T-helper 22 cell (primary cell): Measurements from ENCODE around the gene PLCB1.

Experiments used
- DNase-seq: peaks from one replicate; pipeline ENCODE4 v3.0.0-alpha.2; 2020; ENCODE audit warnings: low read depth

PLCB1 gene

DNA sequence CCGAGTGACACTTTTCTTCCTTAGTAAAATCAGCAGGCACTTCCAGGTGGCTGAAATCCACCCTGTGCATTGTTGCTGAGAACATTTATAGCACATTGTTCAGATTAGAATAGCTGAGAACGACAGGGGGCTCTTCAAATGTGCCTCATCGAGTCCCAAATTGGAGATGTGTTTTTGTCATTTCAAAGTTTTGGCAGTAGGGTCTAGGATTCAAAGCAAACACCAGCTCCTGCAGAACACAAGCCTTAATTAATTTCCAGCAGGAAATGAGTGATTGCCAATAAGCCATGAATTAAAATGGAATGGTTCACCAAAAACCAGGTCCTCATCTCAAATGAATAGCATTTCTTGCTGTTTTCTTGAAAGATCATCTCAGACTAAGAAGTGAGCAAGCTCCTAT is 171.6 kb downstream of the PLCB1 start:
- no peak for DNase-seq

DNA sequence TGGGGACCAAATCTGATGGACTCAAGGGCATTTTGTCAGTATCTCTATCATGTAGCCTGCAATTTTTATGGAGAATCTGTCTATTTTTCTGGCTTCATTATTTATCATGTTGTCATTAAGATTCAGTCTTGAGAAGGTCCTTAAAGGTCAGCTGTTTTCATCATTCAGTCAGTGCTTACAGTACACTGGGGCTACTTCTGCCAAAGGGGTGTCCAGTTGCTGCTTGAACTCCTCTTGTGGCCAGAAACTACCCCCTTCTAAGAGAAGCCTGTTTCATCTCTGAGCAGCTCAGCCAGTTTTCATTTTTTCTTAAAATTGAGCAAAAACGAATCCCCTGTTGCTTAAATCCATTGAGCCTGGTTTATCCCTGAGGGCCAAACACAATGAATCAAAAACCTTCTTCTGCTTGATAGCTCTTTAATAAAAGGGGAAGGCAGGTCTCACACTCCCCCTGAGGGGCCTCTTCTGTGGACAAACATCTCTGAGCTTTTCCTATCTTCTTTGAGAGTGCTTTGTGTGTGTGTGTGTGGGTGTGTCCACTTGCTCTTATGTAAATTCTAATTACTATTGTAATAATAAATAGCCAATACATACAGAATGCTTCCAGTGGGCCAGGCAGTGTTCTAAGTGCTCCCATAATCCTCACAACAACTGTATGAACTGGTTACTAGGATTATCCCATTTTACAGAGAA is 172.2 kb downstream of the PLCB1 start:
- DNase-seq, result no peak

DNA sequence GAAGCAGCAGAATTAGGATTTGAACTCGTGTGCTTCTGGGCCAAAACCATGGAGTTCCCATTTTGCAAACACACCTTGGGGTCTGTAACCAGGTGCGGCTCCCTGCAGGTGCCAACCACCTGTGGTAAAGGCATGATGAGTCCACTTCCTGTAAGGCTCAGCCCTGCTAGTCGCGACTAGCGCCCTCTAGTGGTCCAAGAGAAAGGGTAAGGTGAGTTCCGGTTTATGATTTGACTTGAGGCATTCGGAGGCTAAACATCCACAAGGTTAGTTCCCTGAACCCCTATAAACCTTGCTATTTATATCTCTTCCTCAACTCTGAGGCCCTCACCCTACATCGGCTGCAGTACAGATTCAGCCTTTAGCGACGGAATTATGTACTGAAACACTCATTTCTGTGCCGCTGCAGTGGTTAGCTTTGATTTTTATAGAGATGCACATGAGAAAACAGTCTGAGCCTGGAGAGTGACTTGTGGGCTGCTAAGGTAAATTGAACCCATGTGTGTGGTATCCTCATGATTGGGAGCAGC is 173.4 kb downstream of the PLCB1 start:
- DNase-seq, result peak; percentile 31

DNA sequence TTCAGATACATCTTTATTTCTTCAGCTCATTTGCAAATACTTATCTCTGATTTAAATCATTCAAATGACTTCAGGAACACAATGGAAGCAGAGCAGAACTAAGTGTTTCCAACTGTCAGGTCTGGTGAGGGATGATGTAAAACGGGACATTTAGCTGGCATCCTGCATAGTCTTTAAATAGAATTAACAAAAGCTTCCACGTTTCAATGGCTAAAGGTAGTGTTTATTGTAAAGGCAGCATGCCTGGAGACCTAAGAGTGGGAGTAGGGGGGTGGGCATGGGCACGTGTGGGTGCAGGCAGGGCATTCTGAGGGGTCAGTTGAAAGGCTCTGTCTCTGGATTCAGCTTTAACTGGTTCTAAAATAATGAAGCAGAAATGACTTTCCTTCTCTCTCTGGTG is 174.9 kb downstream of the PLCB1 start:
- no peak for DNase-seq

DNA sequence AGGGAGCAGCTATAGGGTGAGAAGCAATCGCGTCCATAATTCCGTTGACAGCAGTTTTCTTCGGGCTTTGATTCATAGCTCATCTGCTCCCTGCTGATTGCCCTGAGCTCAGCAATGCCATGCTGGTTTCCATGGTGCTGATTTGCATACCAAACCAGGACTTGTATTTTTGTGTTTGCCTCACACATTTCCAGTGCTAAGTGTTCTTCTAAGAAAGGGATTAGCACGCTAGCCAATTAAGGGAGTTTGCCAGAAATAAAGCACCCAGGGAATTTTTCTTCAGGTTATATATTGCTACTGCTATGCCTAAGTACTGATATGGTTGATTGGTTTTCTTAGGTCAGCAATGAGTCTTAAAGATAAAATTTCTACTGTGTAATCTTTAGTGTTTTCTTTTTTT is 177.6 kb downstream of the PLCB1 start:
- DNase-seq, result no peak

DNA sequence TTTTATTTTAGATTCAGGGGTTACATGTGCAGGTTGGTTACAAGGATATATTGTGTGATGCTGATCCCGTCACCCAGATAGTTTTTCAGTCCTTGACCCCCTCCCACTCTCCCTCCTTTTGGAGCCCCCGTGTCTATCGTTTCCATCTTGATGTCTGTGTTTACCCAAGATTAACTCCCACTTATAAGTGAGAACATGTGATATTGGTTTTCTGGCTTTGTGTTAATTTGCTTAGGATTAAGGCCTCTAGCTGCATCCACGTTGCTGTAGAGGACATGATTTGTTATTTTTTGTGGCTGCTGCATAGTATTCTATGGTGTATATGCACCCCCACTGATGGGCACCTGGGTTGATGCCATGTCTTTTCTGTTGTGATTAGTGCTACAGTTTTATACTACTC is 178.6 kb downstream of the PLCB1 start:
- DNase-seq, result no peak

DNA sequence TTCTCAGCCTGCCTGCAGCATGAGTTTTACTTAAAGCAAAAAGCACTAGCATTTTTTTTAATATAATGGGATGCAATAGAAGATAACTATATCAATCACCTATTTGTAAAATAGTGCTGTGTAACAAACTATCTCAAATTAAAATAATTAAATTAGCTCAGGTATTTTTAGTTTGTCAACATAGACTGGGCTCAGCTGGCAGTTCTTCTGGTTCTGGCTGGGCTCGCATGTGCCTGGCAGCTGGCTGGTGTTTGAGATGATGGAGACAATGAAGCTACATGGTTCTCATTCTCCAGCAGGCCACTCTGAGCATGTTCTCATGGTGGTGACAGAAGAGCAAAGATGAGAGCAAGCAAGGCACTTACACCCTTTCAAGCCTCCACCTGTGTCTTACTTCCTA is 181.0 kb downstream of the PLCB1 start:
- no peak for DNase-seq

DNA sequence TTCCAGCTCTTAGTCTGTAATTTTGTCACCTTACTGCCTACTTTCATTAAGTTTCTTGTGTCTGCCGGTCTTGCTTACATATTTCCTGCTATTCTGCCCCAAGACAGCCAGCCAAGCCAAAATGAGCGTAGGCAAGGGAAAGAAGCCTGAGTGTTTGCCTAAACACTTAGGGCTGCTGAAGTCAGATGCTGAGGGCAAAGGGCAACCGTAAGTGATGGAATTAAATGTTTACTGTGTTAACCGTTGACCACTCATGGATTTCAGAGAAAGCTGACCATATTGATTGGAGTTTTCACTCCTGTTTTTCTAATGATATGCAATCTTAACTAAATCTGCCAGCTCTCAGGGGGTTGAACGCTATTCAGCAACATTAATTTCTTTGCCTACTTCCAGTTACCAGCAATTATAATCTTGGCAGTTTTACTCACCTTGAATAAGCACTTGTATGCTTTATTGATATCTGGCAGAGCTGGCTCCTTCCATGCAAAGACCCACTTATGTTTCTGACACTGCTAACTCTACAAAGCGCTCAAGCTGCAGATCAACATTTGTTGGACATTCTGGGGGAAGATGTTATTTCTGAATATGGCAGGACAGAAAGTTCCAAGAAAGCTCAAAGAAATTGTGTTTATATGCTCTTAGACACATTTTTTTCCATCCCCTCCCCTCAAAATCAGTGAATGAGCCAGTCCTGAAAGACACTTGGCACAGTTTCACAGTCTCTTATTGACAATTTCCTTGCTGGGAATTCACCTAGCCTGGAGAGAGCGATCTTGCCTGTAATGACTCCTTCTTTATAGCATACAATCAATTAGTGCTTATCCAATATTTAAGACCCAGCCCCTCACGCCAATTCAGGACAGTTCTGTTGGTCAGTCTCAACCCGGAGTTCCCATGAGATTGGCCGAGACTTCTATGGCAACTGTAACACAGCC is 183.8 kb downstream of the PLCB1 start:
- DNase-seq, result no peak

DNA sequence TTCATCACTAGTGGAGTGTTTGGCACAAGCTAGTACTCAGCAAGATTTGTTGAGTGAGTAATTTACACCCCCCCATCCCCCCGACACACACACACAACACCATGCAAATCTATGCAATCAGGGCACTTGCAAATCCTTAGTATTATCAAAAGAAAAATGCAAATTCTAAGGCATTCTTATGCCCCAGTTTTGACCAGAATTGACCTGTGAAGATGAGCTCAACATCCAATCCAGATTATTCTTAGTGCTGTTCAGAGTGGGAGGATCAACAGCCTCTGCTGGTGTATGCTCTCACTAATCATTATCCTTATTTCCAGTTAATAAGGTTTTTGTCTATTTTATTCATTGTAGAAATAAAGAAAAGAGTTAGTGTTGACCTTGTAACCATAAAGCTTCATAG is 185.4 kb downstream of the PLCB1 start:
- no peak for DNase-seq

DNA sequence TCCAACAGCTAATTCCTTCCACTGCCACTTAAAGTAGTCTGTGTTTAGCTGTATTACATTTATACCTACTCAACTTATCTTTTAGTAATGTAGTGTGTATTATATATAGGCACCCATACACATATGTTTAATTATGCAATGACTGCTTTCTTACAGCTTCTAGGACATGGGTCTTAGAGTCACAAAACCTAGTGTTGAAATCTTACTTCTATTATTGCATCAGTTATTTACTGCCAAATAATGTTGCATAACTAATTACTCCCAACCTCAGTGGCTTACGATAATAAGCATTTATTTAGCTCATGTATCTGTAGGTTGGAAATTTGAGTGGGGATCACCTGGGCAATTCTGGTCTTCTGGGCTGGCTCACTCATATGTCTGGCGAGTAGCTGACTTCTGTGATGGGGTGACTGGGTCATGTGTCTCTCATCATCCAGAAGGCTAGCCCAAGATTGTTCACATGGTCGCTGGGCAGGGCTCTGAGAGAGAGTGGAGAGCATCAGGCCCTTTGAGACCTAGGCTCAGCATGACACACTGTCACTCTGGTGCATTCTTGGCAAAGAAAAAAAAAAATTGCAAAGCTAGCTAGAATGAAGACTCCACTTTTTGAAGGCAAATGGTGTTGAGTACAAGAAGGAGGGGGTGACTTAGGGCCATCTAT is 187.0 kb downstream of the PLCB1 start:
- DNase-seq, result no peak

DNA sequence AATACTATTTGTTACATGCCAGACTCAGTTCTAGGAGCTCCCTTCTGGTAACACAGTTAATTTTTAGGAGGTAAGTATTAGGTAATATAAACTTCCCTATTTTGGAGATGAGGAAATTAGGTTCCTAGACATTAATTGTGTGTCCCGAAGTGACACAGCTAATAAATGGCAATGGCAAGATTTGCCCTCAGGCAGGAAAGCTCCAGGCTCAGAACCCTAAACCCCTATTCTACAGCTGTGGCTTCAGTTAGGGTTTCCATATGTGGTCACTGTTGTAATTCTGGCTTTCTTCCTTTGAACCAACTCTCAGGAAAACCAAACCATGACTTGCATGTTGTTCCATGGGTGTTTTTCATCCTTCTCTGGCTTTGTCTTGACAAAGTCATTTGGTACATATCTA is 188.2 kb downstream of the PLCB1 start:
- no peak for DNase-seq

DNA sequence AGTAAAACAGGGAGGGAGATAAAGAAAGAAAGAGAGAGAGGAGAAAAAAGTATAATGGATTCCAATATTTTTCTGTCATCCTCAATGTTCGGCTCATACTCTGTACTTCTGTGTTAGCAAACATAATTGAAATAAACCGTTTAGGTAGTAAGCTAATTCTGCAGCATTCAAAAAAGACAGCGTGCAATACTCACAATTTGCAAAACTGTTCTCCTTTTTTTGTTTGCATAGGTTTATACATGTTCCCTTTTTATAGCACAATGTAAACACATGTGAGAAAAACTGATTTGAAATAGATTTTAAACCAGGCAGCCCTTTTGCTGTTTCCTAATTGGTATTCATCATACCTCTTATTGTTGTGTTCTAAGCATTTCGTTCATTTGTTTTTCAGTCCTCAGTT is 188.9 kb downstream of the PLCB1 start:
- no peak for DNase-seq

DNA sequence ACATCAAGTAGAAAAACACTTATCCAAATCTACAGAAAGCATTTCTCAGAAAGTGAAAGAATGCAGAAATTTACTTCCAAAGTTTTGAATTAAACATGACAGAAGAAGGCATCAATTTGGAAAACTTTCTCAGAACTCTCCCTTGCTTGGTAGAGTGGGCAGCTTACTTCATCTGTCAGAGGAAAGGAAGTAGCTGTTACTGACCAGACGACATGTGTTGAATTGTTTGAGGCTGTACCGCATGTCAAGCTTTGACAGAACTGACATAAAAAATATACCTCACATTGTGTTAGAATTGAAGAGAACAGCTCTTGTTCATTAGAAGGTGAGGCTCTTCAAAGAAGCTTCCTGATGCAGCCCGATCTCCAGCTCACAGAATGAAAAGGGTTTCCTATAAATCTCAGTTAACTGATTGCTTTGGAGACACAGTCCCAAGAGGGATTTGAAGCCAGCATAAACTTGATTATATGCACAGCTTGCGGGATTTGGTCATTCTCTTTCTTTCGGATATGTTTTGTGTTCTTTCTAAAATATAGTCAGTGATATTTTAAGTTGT is 190.7 kb downstream of the PLCB1 start:
- no peak for DNase-seq

DNA sequence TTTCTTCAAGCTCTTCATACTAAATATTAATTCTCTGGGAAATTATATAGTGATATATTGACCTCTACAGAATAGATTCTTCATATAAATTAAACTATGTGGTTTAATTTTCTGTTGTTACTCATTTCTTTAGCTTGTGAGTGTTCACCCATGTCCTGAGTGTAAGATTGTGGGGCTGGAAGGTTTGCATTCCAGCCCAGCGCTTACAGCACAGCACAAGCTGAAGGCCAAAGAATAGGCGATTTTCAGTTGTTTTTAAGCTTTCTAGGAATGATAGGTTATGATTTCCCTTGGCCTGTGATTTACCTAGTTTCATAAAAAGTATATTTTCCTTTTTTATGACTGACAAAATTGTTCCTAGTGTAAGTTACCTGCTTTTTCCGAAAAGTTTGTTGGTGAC is 194.1 kb downstream of the PLCB1 start:
- DNase-seq, result no peak

DNA sequence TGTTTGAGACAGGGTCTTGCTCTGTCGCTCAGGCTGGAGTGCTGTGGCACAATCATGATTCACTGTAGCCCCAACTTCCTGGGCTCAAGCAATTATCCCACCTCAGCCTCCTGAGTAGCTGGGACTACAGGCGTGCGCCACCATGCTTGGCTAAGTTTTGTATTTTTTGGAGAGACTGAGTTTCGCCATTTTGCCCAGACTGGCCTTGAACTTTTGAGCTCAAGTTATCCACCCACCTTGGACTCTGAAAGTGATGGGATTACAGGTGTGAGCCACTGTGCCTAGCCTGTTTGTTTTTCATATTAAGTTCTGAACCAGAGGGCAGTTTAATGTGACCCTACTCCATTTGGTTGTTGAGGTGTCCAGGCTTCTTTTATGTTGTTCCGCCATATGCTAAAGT is 194.8 kb downstream of the PLCB1 start:
- DNase-seq, result no peak

DNA sequence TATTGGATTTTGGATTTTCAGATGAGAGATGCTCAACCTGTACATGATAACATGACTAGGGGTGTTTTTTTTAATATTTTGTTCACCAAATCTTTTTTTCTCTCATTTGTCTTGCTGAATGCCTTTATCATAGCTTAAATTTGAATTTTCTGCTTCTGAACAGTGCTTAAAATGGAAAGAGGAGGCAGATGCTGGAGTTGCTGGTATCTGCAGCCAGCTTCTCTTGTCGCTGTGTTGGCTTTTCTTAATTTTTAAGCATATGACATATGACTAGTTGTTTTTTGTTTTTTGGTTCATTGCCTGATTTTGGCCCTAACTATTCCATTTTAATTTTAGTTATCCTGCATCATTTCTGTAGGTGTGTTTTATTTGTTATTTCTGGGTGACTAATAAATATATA is 196.1 kb downstream of the PLCB1 start:
- DNase-seq, result no peak

DNA sequence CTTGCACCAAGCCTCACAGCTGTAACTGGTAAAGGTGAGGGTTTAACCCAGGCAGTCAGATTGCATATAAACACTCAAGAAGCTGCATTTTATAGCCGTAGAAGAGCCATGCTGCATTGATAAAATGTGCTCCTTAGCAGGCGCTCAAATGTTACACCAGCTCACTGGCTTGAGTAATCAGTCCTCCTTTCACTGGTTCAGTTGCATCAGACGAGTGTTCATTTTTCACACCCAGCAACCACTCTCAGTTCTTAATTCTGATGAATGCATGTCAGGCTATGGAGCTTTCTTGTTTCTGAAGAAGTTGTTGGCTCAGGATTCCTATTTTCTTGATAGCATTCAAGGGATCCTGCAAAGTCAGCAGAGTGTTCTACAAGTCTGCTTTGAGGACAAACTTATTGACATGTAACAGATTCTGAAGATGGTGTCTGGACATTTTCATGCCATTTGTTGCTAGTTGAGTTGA is 198.3 kb downstream of the PLCB1 start:
- DNase-seq, result no peak

DNA sequence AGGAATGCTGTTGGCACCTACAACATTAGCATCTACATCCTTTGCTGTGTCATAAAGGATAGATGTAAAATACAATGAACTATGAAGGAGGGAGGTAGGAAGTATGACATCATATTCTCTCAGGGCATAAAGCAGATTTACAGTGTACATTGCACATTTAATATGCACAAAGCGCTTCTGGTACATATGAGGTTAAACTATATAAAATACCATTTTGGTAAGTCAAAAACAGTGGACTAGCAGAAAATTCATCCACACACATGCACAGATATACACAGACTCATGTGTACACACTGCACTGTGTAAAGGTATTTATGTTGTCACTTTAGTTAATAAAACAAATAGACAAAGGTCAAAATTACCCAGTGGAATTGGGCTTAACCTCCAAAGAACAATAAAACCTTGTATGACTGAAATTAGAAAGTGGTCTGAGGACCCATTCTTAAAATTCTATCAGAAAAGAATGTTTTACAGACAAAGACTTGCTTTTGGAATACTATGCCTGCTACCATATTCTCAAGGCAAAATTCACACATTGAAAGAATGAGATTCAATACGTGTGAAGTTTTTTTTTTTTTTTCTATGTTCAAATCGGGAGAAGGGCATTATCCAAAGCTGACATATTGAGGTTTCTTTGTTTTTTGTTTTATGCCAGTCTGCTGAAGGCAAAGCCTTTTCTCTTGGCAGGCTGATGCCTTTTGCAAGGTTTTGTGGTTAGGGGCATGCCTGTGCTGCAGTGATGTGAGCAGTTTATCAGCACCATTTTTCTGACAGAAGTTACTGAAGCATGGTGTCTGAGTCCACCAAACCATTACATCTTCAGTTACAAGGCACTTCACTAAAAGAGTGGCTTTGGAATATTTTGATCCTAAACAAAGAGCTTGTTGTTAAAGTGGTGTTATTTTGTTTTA is 199.0 kb downstream of the PLCB1 start:
- DNase-seq, result no peak

DNA sequence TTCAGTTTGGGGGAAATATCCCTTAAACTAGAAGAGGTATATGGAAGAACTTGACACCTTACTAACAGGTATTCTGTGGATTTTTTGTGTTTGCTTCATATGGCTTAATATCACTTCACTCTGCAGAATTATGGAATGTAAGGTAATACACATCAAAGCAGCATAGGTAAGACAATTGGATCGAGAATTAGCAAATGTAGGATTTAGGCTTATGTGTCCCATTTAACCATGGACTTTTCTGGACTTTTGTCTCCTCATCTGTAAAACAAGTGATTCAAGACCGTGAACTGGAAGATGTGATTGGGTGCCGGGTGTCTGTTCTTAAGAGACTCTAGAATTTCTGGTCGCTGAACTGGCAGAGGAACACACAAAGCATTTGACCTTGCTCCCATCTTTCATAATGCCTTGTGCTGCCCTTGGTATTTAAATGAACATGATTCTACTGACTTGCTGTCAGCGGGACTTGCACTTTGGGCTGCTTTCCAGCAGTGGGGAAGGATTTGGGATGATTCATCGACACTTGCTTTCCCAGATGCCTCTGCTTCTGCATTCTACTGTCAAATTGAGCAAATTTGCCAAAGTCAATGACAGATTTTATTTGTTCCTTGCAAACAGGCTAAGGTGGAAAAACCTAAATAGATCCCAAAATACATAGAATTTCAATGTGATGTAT is 199.8 kb downstream of the PLCB1 start:
- DNase-seq, result no peak

DNA sequence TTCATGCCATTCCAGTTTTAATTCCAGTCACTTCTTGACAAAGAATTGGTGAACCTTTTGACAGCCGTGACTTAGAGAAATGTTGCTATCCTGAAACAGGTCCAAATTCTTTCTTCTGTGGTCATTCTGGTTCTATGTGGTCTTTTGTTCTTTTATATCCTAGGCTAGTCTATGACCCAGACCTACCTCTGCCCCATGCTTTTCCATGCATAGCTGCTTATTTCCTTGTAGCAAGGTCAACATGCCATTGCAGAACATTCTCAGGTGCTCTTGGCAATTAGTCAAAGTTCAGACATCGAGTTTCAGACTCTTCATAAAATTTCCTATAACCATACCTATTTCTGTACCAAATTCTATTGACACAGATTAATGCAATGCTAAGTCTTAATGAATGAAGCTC is 202.6 kb downstream of the PLCB1 start:
- no peak for DNase-seq

DNA sequence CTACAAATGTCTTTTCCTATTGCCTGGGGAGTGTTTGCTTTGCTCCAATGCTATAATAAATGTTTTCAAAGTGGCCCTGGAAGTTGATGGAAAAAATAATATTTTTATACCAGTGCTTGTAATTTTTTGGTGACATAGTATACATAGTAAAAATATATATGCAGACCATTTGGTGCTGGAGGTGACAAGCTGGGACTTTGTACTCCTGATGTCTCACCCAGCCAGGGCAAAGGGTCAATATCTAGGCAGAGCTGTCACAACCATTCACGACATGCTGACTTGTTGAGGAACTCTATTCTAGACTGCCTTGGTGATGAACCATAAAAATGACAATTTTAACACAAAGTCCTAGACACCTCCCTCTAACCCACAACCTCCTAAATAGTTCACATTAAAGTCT is 203.0 kb downstream of the PLCB1 start:
- DNase-seq, result no peak
